Measurements from ENCODE around the gene TBC1D16.

Gene TBC1D16

GRCh38 chr17:79946352-79947231, 89.1 kb downstream of the TBC1D16 start:
- no peak for TF ChIP-seq CTCF (IDR thresholded peaks at IDR 0.05; ENCODE audit: control extremely low read depth, extremely low read depth, low read depth, missing control alignments)
- DNase-seq (ENCODE audit: extremely low spot score) = no peak
- ChIA-PET CTCF (interaction anchor here (1.3 to 1.4 kb wide), 2 partner anchors 28 to 62 kb away, joined by 3 to 4 read pairs; no protein-coding TSS in a partner anchor), POLR2A (no interaction called here)

DNA sequence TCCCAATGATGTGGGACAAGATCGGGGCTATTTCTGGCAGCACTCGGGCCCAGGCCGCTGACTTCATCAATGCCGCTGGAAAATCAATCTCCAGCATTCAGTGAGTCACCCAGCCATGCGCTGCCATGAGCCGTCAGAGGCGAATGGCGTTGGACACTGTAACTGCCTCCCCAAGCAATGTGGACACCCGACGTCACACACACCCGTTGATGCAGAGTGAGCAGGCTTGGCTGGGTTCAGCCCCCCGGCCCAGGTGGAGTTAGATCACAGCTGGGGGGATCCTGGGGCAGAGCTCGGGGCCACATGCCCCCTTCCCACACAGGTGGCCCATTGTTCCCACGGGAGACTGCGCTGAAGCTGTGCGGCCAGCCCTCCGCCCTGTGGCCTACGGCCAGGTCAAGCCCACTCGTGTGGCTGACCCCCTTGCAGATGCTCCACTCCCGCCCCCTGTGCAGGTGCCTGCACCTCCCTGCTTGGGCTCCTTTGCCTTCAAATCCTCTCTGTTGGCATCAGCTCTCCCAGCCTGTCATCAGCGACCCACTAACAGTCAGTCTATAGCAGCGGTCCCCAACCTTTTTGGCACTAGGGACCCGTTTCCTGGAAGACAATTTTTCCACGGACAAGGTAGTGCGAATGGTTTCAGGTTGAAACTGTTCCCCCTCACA, 89.9 kb downstream of the TBC1D16 start:
- ChIA-PET CTCF (interaction anchor here (1.3 to 1.4 kb wide), 2 partner anchors 29 to 63 kb away, joined by 3 to 4 read pairs; no protein-coding TSS in a partner anchor), POLR2A (no interaction called here)

DNA sequence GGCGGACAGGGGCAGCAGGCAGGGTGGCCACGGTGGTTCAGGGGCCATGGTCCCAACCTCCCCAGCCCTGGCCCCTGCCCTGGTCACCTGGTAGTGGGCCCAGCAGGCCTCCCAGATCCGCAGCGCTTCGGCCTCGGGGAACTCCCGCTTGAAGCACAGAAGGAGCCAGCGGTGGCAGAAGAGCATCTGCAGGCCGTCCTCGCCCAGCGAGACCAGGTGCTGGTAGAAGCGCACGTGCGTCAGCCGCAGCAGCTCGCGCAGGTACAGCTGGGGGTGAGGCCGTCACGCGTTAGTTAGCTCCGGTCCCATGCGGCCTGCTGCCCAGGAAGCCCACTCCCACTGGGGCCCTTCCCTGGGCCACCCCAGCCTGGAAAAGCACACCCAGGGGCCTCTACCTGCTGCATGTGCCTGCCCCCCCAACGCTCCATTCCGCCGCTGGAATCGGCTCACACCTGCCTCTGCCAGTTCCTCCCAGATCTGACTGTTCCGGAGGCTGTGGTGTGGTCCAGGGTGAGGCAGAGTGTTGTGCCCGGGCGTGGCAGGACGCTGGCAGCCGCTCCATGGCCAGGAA, 90.8 kb downstream of the TBC1D16 start:
- TF ChIP-seq CTCF (IDR thresholded peaks at IDR 0.05; ENCODE audit: control extremely low read depth, extremely low read depth, low read depth, missing control alignments) = no peak
- ChIA-PET CTCF (no interaction called here), POLR2A (interaction anchor here (0.6 kb wide), 1 partner anchor 491 kb away, joined by 3 read pairs; no protein-coding TSS in a partner anchor)
- DNase-seq (ENCODE audit: extremely low spot score) = no peak

More for the DNA sequence above, 89.9 kb downstream of the TBC1D16 start:
- DNase-seq (ENCODE audit: extremely low spot score) = no peak
- TF ChIP-seq CTCF (IDR thresholded peaks at IDR 0.05; ENCODE audit: control extremely low read depth, extremely low read depth, low read depth, missing control alignments) = no peak

DNA sequence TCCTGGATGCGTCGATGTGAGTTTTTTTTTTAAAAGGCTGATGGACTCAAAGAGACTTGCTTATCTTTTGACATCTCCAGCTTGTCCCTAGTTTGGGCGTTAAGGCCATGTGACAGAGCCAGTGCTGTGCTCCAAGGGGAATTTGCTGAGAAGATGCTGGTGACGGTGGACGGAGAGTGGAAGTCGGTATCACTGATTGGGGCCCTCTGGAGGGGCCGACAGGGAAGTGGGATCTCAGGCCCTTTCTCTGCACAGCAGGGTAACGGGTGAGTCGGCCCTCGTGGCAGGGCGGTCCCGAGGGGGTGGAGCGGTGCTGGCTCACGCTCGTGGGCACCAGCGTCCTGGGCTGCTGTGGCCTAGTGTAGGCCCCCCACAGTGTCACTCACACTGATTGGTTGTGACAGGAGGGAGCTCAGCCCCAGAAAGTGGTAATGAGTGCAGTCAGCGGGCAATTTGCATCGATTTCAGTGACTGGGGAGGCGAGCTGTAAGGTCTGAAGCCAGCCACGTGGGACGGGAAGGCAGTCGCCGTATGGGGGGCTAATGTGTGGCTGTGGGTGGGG, 91.3 kb downstream of the TBC1D16 start:
- TF ChIP-seq CTCF (IDR thresholded peaks at IDR 0.05; ENCODE audit: control extremely low read depth, extremely low read depth, low read depth, missing control alignments) = no peak
- DNase-seq (ENCODE audit: extremely low spot score) = no peak
- POLR2A ChIA-PET = interaction anchor here (0.6 kb wide), 1 partner anchor 490 kb away, joined by 3 read pairs; no protein-coding TSS in a partner anchor
- CTCF ChIA-PET = no interaction called here

GRCh38 chr17:79943347-79944241, 92.1 kb downstream of the TBC1D16 start:
- no peak for DNase-seq (ENCODE audit: extremely low spot score)
- POLR2A ChIA-PET = interaction anchor here (0.6 kb wide), 1 partner anchor 489 kb away, joined by 3 read pairs; no protein-coding TSS in a partner anchor
- CTCF ChIA-PET = interaction anchor here (1.0 kb wide), 1 partner anchor 27 kb away, joined by 4 read pairs; no protein-coding TSS in a partner anchor
- TF ChIP-seq CTCF (IDR thresholded peaks at IDR 0.05; ENCODE audit: control extremely low read depth, extremely low read depth, low read depth, missing control alignments) = no peak
